Bone marrow (tissue), 2 donors: ENCODE results near the gene CDCA4.

Source experiments
- DNase-seq, 2 donors: peaks; one replicate each; lab custom pipeline; 2025; lab: John Stamatoyannopoulos, UW

CDCA4 gene

GRCh38 chr14:104989236-104989950 is 31.5 kb downstream of the CDCA4 start:
- DNase-seq = no peak

GRCh38 chr14:104986487-104987164 is 34.3 kb downstream of the CDCA4 start:
- no peak for DNase-seq

- peak; percentile 32 to 79 for DNase-seq
These were observed 35.0 kb downstream of the CDCA4 start, which contains the start of gene CLBA1 for GRCh38 chr14:104985675-104986486. CLBA1 (plus strand) TSS chr14:104985788; CDS start chr14:104986432, 644 bp downstream.

- no peak for DNase-seq
These were observed 36.6 kb downstream of the CDCA4 start for GRCh38 chr14:104984056-104984894.

GRCh38 chr14:104983231-104983721 is 37.6 kb downstream of the CDCA4 start:
- no peak for DNase-seq

GRCh38 chr14:104982548-104983230 is 38.2 kb downstream of the CDCA4 start:
- DNase-seq = no peak

GRCh38 chr14:104981699-104982541 is 39.0 kb downstream of the CDCA4 start:
- DNase-seq = no peak

GRCh38 chr14:104980611-104981531 is 40.0 kb downstream of the CDCA4 start:
- no peak for DNase-seq

- no peak for DNase-seq
These were observed 40.9 kb downstream of the CDCA4 start for GRCh38 chr14:104979758-104980610.

GRCh38 chr14:104978746-104979691 is 41.9 kb downstream of the CDCA4 start:
- DNase-seq = no peak

- no peak for DNase-seq
These were observed 42.9 kb downstream of the CDCA4 start, which contains the start of gene AHNAK2 for GRCh38 chr14:104977681-104978653. AHNAK2 (minus strand) TSS chr14:104978374; CDS start chr14:104978237, 137 bp downstream.

- DNase-seq = no peak
These were observed 43.7 kb downstream of the CDCA4 start for GRCh38 chr14:104977008-104977680.

GRCh38 chr14:104976198-104977007 is 44.5 kb downstream of the CDCA4 start:
- DNase-seq = peak; percentile 76 to 77
